AG04450 (cell line): ENCODE results near the gene SLC25A53. TPM values are rescaled to one million over a fixed set of nuclear protein-coding genes. Genes with fewer than 3 reads are reported as not detected.

Experiments used
- CTCF ChIA-PET: fragments of 300-600, 350-600 bp; formaldehyde crosslinking; extraction: SDS; loops from one replicate; lab custom pipeline; 2022; ENCODE audit warnings: antibody characterized with exemption, inconsistent platforms; lab: Charles Lee
- POLR2A ChIA-PET: fragments of 350-600 bp; formaldehyde crosslinking; extraction: SDS; loops from one replicate; lab custom pipeline; 2021; ENCODE audit warnings: antibody characterized with exemption, inconsistent platforms; lab: Yijun Ruan, JAX
- DNase-seq: peaks from one replicate; pipeline ENCODE4 v3.0.0-alpha.2; 2011; ENCODE audit warnings: low read depth, low spot score
- H3K27ac ChIP-seq: one replicate; pipeline ENCODE4 v1.5.1; 2012; ENCODE audit warnings: low read depth, low read length, control low read depth
- H3K27me3 ChIP-seq: one replicate; pipeline ENCODE4 v1.6.0; 2012; ENCODE audit warnings: low read length; ENCODE audit not compliant: control insufficient read depth, insufficient read depth
- H3K4me3 ChIP-seq: 2 replicates; pipeline ENCODE4 v1.5.1; 2011; ENCODE audit warnings: mild to moderate bottlenecking, low read depth, low read length, control low read depth
- H3K9me3 ChIP-seq: 2 replicates; pipeline ENCODE4 v1.5.1; 2012; ENCODE audit warnings: low read length; ENCODE audit not compliant: control insufficient read depth, insufficient read depth
- CTCF ChIP-seq: IDR thresholded peaks from 2 replicates; pipeline ENCODE4 v1.5.1; 2011; ENCODE audit warnings: low read depth, low read length, control low read depth, inconsistent platforms
- polyA plus RNA-seq: library from polyadenylated mRNA; depleted of rRNA; stranded (reverse); fragments of >200 nt; gene quantifications from 2 replicates; pipeline ENCODE4 v1.2.3, GENCODE V29; 2011

SLC25A53 gene
- polyA plus RNA-seq, 1 experiment = 5.6 TPM

DNA sequence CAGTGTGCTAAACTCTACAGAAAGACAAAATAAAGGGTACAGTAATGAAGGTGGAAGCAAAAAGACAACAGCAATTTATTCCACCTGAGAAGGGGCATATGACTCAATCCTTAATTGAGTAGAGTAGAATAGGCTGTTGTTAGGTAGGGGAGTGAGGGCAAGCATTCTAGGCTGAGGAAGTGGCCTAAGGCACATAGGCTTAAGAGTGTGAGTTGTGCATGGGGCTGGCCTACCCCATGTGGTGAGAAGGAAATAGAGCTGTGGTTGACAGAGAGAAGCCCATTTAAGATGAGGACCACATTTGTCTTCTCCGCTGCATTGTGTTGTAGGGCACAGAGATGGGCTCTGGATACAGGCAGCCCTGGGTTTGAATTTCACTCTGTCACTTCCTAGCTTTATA is 47.9 kb downstream of the SLC25A53 start:
- H3K9me3 ChIP-seq = no peaks in the 10 kb centered on the region
- POLR2A ChIA-PET = no interaction called here

GRCh38 chrX:104105330-104106262 is 51.2 kb downstream of the SLC25A53 start:
- H3K4me3 ChIP-seq = no peak overlapping the region
- no peak for DNase-seq
- CTCF ChIA-PET = no interaction called here

More for the DNA sequence above, 47.9 kb downstream of the SLC25A53 start:
- CTCF ChIA-PET = interaction anchor here (0.9 kb wide), 1 partner anchor 27 kb away, joined by 3 read pairs; no protein-coding TSS in a partner anchor
- H3K4me3 ChIP-seq = no peak overlapping the region
- TF ChIP-seq CTCF = no peak
- no peak for DNase-seq
- no peak overlapping the region for H3K27ac ChIP-seq
- no peaks in the 10 kb centered on the region for H3K27me3 ChIP-seq

GRCh38 chrX:104104676-104105075 is 52.1 kb downstream of the SLC25A53 start:
- DNase-seq = no peak
- Histone ChIP-seq H3K27me3 (no peaks in the 10 kb centered on the region), H3K27ac (no peak overlapping the region), H3K9me3 (no peaks in the 10 kb centered on the region), H3K4me3 (no peak overlapping the region)
- ChIA-PET CTCF (no interaction called here), POLR2A (no interaction called here)
- TF ChIP-seq CTCF = no peak

More at GRCh38 chrX:104105330-104106262, 51.2 kb downstream of the SLC25A53 start:
- no peak for TF ChIP-seq CTCF
- Histone ChIP-seq H3K9me3 (no peaks in the 10 kb centered on the region), H3K27me3 (no peaks in the 10 kb centered on the region), H3K27ac (no peak overlapping the region)
- POLR2A ChIA-PET = no interaction called here

DNA sequence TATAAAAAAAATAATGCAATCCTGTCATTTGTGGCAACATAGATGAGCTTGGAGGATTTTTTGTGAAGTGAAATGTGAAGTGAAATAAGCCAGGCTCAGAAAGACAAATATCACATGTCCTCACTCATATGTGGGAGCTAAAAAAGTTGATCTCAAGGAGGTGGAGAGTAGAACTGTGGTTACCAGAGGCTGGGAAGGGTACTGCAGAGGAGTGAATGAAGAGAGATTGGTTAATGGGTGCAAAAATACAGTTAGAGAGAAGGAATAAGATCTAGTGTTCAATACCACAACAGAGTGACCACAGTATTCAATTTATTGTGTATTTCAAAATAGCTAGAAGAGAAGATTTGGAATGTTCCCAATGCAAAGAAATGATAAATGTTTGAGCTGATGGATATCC is 57.9 kb downstream of the SLC25A53 start:
- no peak for TF ChIP-seq CTCF
- POLR2A ChIA-PET = interaction anchor here (1.2 kb wide), 1 partner anchor 14 kb away, joined by 3 read pairs; the partner anchor contains the start of gene ZCCHC18
- Histone ChIP-seq H3K27ac (no peak overlapping the region), H3K27me3 (no peaks in the 10 kb centered on the region), H3K4me3 (no peak overlapping the region), H3K9me3 (no peaks in the 10 kb centered on the region)
- CTCF ChIA-PET = interaction anchor here (1.3 to 2.8 kb wide), 3 partner anchors 14 to 38 kb away, joined by 5 to 35 read pairs (median 11); partner anchors contain the start of gene ZCCHC18
- no peak for DNase-seq
